NCI-H82 treated with DMSO at 0.1 percent for 48 hours (cell line): Measurements from ENCODE around the gene UBE2H.
A peak's percentile ranks its signal among the peaks of the same experiment; 100 is the strongest.
"Not testable (repeated sequence)": the region's sequence is repeated elsewhere in the genome, so short reads cannot be mapped to it uniquely, and the experiment has no call there.

Source experiments
- DNase-seq: peaks from one replicate; lab custom pipeline; 2025; ENCODE audit not compliant: unreplicated experiment; lab: John Stamatoyannopoulos, UW

The UBE2H gene

GRCh38 chr7:129952653-129953560 lies at the start of gene UBE2H:
Gene UBE2H, minus strand, starts transcription at chr7:129952960. Its CDS starts 405 bp downstream, at chr7:129952555.
- DNase-seq, result peak; percentile 75

GRCh38 chr7:129998446-129998845 lies 45.7 kb upstream of the UBE2H start:
- no peak for DNase-seq

- DNase-seq, result no peak
Observed at GRCh38 chr7:129997285-129997684, 44.5 kb upstream of the UBE2H start.

- DNase-seq, result no peak
Observed at GRCh38 chr7:129993275-129993674, 40.5 kb upstream of the UBE2H start.

- no peak for DNase-seq
Observed at GRCh38 chr7:129990403-129991192, 37.8 kb upstream of the UBE2H start.

- DNase-seq, result no peak
Observed at GRCh38 chr7:129989466-129989865, 36.7 kb upstream of the UBE2H start.

GRCh38 chr7:129986600-129986999 lies 33.8 kb upstream of the UBE2H start:
- no peak for DNase-seq

- DNase-seq, result no peak
Observed at GRCh38 chr7:129980667-129981066, 27.9 kb upstream of the UBE2H start.

- no peak for DNase-seq
Observed at GRCh38 chr7:129975309-129975708, 22.5 kb upstream of the UBE2H start.

GRCh38 chr7:129970816-129971215 lies 18.1 kb upstream of the UBE2H start:
- no peak for DNase-seq

GRCh38 chr7:129969881-129970446 lies 17.2 kb upstream of the UBE2H start:
- no peak for DNase-seq

GRCh38 chr7:129968592-129969383 lies 16.0 kb upstream of the UBE2H start:
- DNase-seq, result no peak

GRCh38 chr7:129960204-129960475 lies 7.4 kb upstream of the UBE2H start:
- DNase-seq, result not testable (repeated sequence)

GRCh38 chr7:129959471-129960203 lies 6.9 kb upstream of the UBE2H start:
- no peak for DNase-seq

GRCh38 chr7:129958643-129959470 lies 6.1 kb upstream of the UBE2H start:
- DNase-seq, result no peak

GRCh38 chr7:129955993-129956543 lies 3.3 kb upstream of the UBE2H start:
- no peak for DNase-seq

- DNase-seq, result no peak
Observed at GRCh38 chr7:129952086-129952652, 591 bp downstream of the UBE2H start.

GRCh38 chr7:129951226-129952085 lies 1.3 kb downstream of the UBE2H start:
- no peak for DNase-seq
